Stimulated activated naive CD8-positive, alpha-beta T cell treated with anti-CD3 and anti-CD28 coated beads, Interleukin-15, amount 100 ng/mL, for 72 hours (primary cell): ENCODE measurements around the gene SV2C.
"Not testable (repeated sequence)": the region's sequence is repeated elsewhere in the genome, so short reads cannot be mapped to it uniquely, and the experiment has no call there.

Experiments
- ATAC-seq: fragments of 150-1000 bp; cut with Tn5 transposase; 2 replicates; pipeline ENCODE4 v1.10.0; 2021; ENCODE audit warnings: mild to moderate bottlenecking, moderate library complexity
- DNase-seq, 2 donors: peaks; one replicate each; pipeline ENCODE4 v3.0.0; 2021 to 2022
- H3K27ac Mint-ChIP-seq, 2 donors: one replicate each; pipeline ENCODE4 v1.8.0; 2022; ENCODE audit warnings: mild to moderate bottlenecking in 2 of 2, mixed read lengths in 2 of 2, moderate library complexity in 2 of 2
- H3K27me3 Mint-ChIP-seq: one replicate; pipeline ENCODE4 v1.8.0; 2022; ENCODE audit warnings: mixed read lengths
- H3K4me1 Mint-ChIP-seq: one replicate; pipeline ENCODE4 v1.8.0; 2022; ENCODE audit warnings: mild to moderate bottlenecking, mixed read lengths
- H3K4me3 Mint-ChIP-seq, 2 donors: one replicate each; pipeline ENCODE4 v1.8.0; 2022; ENCODE audit warnings: mild to moderate bottlenecking in 2 of 2, mixed read lengths in 2 of 2, moderate library complexity in 1 of 2
- H3K9me3 Mint-ChIP-seq, 2 donors: one replicate each; pipeline ENCODE4 v1.8.0; 2022; ENCODE audit warnings: mixed read lengths in 2 of 2

The SV2C gene

GRCh38 chr5:76084496-76085242 is 1.5 kb downstream of the SV2C start:
- Mint-ChIP-seq H3K4me3 (peak overlapping the region; percentile 79 to 86), H3K4me1 (peaks cover 34% of the 10 kb centered on the region), H3K27me3 (peaks cover 87% of the 10 kb centered on the region), H3K27ac (no peak overlapping the region), H3K9me3 (no peaks in the 10 kb centered on the region)
- DNase-seq (peak in 1 of 2 donors; percentile 19), ATAC-seq (peak; percentile 44)

DNA sequence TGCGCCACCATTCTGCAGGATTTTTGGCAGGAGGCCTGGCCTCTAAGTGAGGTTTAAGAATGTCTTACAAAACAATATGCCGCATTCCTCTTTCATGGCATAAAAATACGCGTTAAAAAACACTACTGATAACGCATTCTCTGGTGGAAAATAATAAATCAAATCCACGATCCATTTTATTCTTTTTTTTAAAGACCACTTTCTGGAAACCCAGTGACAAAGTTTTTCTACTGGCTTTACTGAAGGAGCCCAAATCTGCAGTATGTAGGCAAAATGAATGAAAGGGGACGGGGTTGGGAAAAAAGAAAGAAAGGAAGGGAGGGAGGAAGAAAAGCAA is 2.0 kb downstream of the SV2C start:
- no peaks in the 10 kb centered on the region for H3K9me3 Mint-ChIP-seq
- H3K27me3 Mint-ChIP-seq = peaks cover 82% of the 10 kb centered on the region
- peak overlapping the region; percentile 60 to 79 for H3K4me3 Mint-ChIP-seq

DNA sequence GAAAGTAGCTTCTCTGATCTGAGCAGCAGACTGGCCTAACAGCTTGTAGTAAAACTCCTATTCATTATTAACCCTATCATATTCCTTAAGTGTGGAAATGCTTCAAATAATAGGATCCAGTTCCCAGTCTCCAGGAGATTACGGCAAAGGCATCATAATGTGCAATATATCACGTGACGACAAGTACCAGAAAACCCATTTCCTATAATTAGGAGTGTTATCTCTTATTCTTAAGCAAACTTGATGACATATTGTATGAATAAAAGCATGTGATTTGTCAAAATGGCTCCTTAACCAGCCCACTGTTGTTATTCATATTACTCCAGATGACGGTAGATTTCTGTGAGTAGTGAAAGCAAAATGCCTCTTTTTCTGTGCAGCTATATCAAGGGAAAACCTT is 2.9 kb downstream of the SV2C start:
- Mint-ChIP-seq H3K27me3 (peaks cover 79% of the 10 kb centered on the region), H3K27ac (no peak overlapping the region), H3K4me1 (peaks cover 34% of the 10 kb centered on the region), H3K9me3 (no peaks in the 10 kb centered on the region), H3K4me3 (no peak overlapping the region)
- DNase-seq (no peak), ATAC-seq (no peak)

More for the DNA sequence above, 2.0 kb downstream of the SV2C start:
- DNase-seq = no peak
- H3K4me1 Mint-ChIP-seq = peaks cover 34% of the 10 kb centered on the region
- no peak overlapping the region for H3K27ac Mint-ChIP-seq
- no peak for ATAC-seq

- not testable (repeated sequence) for H3K9me3 Mint-ChIP-seq, H3K27ac Mint-ChIP-seq, H3K4me3 Mint-ChIP-seq, ATAC-seq, H3K4me1 Mint-ChIP-seq, DNase-seq
- H3K27me3 Mint-ChIP-seq = peaks cover 53% of the 10 kb centered on the region
These were observed 6.0 kb downstream of the SV2C start for GRCh38 chr5:76089156-76089555.

DNA sequence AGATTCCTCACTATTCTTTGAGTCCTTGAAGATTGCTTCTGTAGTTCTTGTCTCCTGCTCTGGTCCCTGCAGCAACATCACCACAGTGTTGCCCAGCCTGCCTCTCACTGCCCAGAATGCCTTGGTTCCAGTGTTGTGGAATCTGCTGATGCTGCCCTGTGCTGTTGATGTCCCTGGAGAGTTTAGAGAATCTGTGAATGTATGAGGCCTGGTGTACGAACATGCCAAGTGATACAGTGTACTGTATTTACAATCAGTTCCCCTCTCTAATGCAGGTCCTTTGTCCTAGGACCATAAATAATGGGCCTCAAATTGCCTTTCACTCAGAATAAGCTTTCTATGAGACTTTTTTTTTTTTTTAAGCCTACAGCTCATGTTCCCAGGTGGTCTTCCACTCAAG is 8.2 kb downstream of the SV2C start:
- no peak overlapping the region for H3K4me3 Mint-ChIP-seq
- no peak overlapping the region for H3K27ac Mint-ChIP-seq
- H3K27me3 Mint-ChIP-seq = peaks cover 38% of the 10 kb centered on the region
- no peaks in the 10 kb centered on the region for H3K9me3 Mint-ChIP-seq
- no peaks in the 10 kb centered on the region for H3K4me1 Mint-ChIP-seq
- ATAC-seq (no peak), DNase-seq (no peak)

DNA sequence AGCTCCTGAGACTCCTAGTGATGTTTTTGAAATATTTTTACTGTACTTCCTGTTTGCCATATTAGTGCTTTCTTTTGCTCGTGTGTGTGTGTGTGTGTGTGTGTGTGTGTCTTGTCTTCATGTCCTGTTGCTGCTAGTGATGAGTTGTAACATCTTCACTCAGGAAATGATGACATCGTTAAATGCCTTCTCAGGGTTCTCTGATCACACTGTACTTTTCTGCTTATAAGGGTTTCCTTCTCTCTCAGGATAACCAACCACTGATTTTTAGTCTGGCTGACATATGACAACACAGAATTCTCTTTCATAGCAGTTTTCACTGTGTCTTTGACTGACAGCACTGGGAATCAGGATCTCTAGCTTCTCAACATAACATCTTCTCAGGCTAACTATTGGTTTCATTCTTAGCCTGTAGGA is 16.1 kb downstream of the SV2C start:
- ATAC-seq = peak; percentile 98
- H3K27ac Mint-ChIP-seq = peak overlapping the region; percentile 9 to 64
- DNase-seq = peak; percentile 41 to 62

DNA sequence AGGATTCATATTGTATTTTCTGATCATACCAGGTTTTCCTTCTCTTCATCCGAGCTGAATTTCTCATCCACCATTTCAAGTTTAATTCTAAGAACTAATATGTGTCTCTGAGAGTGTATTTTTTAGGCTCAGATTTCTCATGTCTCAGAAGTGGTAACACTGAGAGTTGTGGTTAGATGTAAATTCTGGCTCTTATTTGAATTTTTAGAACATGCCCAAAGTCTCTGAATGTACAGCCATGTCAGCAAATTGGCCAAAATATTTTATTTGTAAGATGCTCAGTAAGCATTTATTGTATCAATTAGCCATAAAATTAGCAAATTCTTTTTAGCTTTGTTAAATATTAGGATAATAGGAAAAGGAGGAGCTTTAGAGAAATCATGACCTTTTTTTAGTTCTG is 16.6 kb downstream of the SV2C start:
- Mint-ChIP-seq H3K9me3 (no peaks in the 10 kb centered on the region), H3K4me3 (peak overlapping the region; percentile 35 to 38), H3K4me1 (peaks cover 12% of the 10 kb centered on the region), H3K27me3 (peaks cover 28% of the 10 kb centered on the region), H3K27ac (peak overlapping the region in 1 of 2 donors; percentile 9)
- no peak for DNase-seq
- peak; percentile 70 for ATAC-seq

More for the DNA sequence above, 16.1 kb downstream of the SV2C start:
- H3K4me3 Mint-ChIP-seq = peak overlapping the region; percentile 35 to 38
- H3K9me3 Mint-ChIP-seq = no peaks in the 10 kb centered on the region
- H3K4me1 Mint-ChIP-seq = peaks cover 12% of the 10 kb centered on the region
- peaks cover 23% of the 10 kb centered on the region for H3K27me3 Mint-ChIP-seq

GRCh38 chr5:76104027-76104426 is 20.8 kb downstream of the SV2C start:
- ATAC-seq (no peak), DNase-seq (no peak)
- Mint-ChIP-seq H3K27me3 (peaks cover 41% of the 10 kb centered on the region), H3K4me3 (no peak overlapping the region), H3K27ac (no peak overlapping the region), H3K9me3 (no peaks in the 10 kb centered on the region), H3K4me1 (peaks cover 9% of the 10 kb centered on the region)

- no peak overlapping the region for H3K4me3 Mint-ChIP-seq
- H3K9me3 Mint-ChIP-seq = no peaks in the 10 kb centered on the region
These were observed 23.0 kb downstream of the SV2C start for GRCh38 chr5:76106149-76106548.

GRCh38 chr5:76111477-76112174 is 28.4 kb downstream of the SV2C start:
- H3K27ac Mint-ChIP-seq = peak overlapping the region in 1 of 2 donors; percentile 4
- peaks cover 44% of the 10 kb centered on the region for H3K27me3 Mint-ChIP-seq
- H3K4me1 Mint-ChIP-seq = no peaks in the 10 kb centered on the region
- H3K9me3 Mint-ChIP-seq = no peaks in the 10 kb centered on the region
- DNase-seq (no peak), ATAC-seq (no peak)
- no peak overlapping the region for H3K4me3 Mint-ChIP-seq

More at GRCh38 chr5:76106149-76106548, 23.0 kb downstream of the SV2C start:
- Mint-ChIP-seq H3K27ac (no peak overlapping the region), H3K27me3 (peaks cover 49% of the 10 kb centered on the region), H3K4me1 (no peaks in the 10 kb centered on the region)
- ATAC-seq (no peak), DNase-seq (no peak)

DNA sequence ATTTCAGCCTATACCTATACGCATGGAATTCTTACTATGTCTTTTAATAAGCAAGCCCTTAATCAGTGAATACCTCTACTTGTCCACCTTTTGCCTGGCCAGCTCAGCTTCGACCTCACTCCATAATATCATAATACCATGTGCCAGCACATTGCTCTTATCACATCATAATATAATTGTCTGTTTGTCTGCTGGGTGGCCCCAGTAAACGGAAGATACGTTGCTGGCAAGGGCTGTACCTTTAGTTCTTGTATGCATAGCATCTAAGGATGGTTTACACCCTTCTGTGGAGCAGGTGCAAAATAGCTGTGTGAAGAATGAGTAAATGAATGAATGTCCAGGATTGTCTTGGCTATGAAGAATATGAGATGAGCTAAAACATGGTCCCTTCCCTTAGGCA is 29.9 kb downstream of the SV2C start:
- Mint-ChIP-seq H3K4me3 (no peak overlapping the region), H3K27ac (no peak overlapping the region), H3K27me3 (peaks cover 41% of the 10 kb centered on the region), H3K9me3 (no peaks in the 10 kb centered on the region), H3K4me1 (no peaks in the 10 kb centered on the region)
- DNase-seq = no peak
- ATAC-seq = no peak

DNA sequence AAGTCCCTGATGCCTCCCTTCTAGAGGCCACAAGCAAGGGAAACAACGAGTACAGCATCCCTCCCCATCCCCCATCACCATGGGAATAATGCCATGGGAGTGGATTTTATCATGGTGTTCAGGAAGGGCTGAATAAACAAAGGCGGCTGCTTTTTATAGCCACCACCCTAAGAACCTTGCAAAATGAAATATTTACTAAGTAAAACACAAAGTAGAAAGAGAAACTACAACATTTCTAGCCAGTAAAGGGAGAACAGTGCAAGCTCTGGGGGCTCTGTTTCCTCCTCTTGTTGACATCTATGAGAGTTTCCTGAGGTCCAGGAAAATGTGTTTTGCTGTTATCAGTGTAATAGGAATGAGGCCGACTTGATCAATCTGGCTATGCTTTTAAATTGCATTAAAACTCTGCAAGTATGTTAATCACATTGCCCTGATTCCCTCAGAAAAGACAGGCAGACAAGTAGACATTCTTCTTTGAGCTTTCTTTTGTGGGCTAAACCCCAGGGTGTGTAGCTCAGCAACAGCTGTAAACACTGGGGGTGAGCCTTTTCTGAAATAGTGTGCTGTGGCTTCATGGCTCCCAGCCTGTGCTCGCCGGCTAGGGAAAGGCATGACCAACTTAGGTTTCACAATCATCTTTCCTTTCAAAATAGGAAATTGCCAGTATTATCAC is 31.1 kb downstream of the SV2C start:
- no peak overlapping the region for H3K4me3 Mint-ChIP-seq
- DNase-seq (no peak), ATAC-seq (no peak)
- H3K4me1 Mint-ChIP-seq = no peaks in the 10 kb centered on the region
- no peak overlapping the region for H3K27ac Mint-ChIP-seq
- H3K9me3 Mint-ChIP-seq = no peaks in the 10 kb centered on the region
- H3K27me3 Mint-ChIP-seq = peaks cover 45% of the 10 kb centered on the region

DNA sequence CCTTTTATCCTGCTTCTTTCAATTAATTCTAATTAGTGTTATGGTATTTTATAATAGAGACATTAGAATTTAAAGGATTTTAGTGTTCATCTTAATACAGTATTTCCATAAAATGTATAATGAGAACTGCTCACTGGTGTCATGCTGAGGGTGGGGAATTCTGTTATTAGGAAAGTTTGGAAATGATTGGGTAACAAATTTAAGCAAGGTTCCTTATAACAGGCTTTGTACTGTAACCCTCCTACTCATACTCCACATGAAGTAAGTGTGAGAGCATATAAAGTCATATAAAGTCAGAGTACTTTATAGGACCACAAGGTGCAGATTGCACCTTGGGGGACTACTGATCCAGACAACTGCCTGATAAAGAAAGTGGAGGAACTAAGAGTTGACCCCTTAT is 42.2 kb downstream of the SV2C start:
- Mint-ChIP-seq H3K27me3 (peaks cover 33% of the 10 kb centered on the region), H3K4me3 (no peak overlapping the region), H3K4me1 (no peaks in the 10 kb centered on the region), H3K27ac (no peak overlapping the region), H3K9me3 (no peaks in the 10 kb centered on the region)
- DNase-seq (no peak), ATAC-seq (no peak)

GRCh38 chr5:76125888-76126287 is 42.7 kb downstream of the SV2C start:
- Mint-ChIP-seq H3K9me3 (no peaks in the 10 kb centered on the region), H3K4me1 (no peaks in the 10 kb centered on the region), H3K4me3 (no peak overlapping the region), H3K27me3 (peaks cover 33% of the 10 kb centered on the region), H3K27ac (no peak overlapping the region)
- ATAC-seq (no peak), DNase-seq (no peak)

DNA sequence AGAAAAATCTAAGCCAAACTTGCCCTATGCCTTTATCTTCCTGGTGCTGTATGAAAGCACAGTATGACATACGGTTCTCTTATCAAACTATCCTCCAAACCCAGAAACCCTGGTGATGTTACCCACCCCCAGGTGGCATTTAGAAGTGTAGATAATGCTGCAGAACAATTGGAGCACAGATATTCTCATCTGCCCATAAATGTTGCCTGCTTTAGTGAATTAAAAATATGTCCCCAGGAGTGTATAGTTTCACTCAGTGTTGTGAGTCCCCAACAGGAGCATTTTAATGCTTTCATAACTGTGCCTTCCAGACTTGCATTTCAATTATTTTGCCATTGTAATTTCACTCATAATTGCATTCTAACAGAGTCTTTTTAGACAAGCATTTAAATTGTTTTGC is 50.8 kb downstream of the SV2C start:
- H3K27ac Mint-ChIP-seq = no peak overlapping the region
- no peaks in the 10 kb centered on the region for H3K4me1 Mint-ChIP-seq
- peaks cover 27% of the 10 kb centered on the region for H3K27me3 Mint-ChIP-seq
- ATAC-seq (no peak), DNase-seq (no peak)
- no peaks in the 10 kb centered on the region for H3K9me3 Mint-ChIP-seq
- no peak overlapping the region for H3K4me3 Mint-ChIP-seq

- DNase-seq (no peak), ATAC-seq (no peak)
- peaks cover 27% of the 10 kb centered on the region for H3K27me3 Mint-ChIP-seq
- no peaks in the 10 kb centered on the region for H3K9me3 Mint-ChIP-seq
- no peak overlapping the region for H3K4me3 Mint-ChIP-seq
- H3K27ac Mint-ChIP-seq = no peak overlapping the region
- H3K4me1 Mint-ChIP-seq = no peaks in the 10 kb centered on the region
These were observed 51.5 kb downstream of the SV2C start for GRCh38 chr5:76134646-76135045.
